CD14-positive monocyte (primary cell): ENCODE measurements around the gene ZNF57. TPM values are rescaled to one million over a fixed set of nuclear protein-coding genes. Genes with fewer than 3 reads are reported as not detected.
"Not testable (repeated sequence)": the region's sequence is repeated elsewhere in the genome, so short reads cannot be mapped to it uniquely, and the experiment has no call there.

Experiments
- DNase-seq, 3 donors: peaks; one replicate each; pipeline ENCODE4 v3.0.0-alpha.2; 2011 to 2022
- H2AFZ ChIP-seq: 2 replicates; pipeline ENCODE4 v1.6.0; 2012; ENCODE audit warnings: mild to moderate bottlenecking, low read depth, low read length, inconsistent platforms; ENCODE audit not compliant: insufficient read depth, poor library complexity, severe bottlenecking
- H3K27ac ChIP-seq, 2 donors: 1 replicate in 1 of 2; 2 replicates in 1 of 2; pipeline ENCODE4 v1.5.1; 2012 to 2013; ENCODE audit warnings: low read length in 2 of 2, control low read depth in 1 of 2, inconsistent platforms in 1 of 2, low read depth in 1 of 2, mild to moderate bottlenecking in 1 of 2
- H3K27me3 ChIP-seq, 2 donors: one replicate each; pipeline versions ENCODE4 v1.6.0 to v1.6.1; 2011 to 2013; ENCODE audit warnings: low read length in 2 of 2; ENCODE audit not compliant: control insufficient read depth in 2 of 2, insufficient read depth in 2 of 2
- H3K36me3 ChIP-seq, 2 donors: replicated peaks in 1 of 2; 1 replicate in 1 of 2; 2 replicates in 1 of 2; pipeline versions ENCODE4 v1.5.1 to v1.6.1; 2012 to 2013; ENCODE audit warnings: low read length in 2 of 2, control low read depth in 1 of 2, inconsistent platforms in 1 of 2, mild to moderate bottlenecking in 1 of 2; ENCODE audit not compliant: insufficient read depth in 2 of 2, control insufficient read depth in 1 of 2
- H3K4me1 ChIP-seq, 2 donors: 1 replicate in 1 of 2; 2 replicates in 1 of 2; pipeline versions ENCODE4 v1.5.1 to v1.6.1; 2012 to 2013; ENCODE audit warnings: low read length in 2 of 2, control low read depth in 1 of 2, inconsistent platforms in 1 of 2, mild to moderate bottlenecking in 1 of 2, moderate library complexity in 1 of 2; ENCODE audit not compliant: insufficient read depth in 2 of 2, control insufficient read depth in 1 of 2
- H3K4me2 ChIP-seq: replicated peaks from 2 replicates; pipeline ENCODE3; 2012; ENCODE audit warnings: low read length, moderate library complexity, mild to moderate bottlenecking; ENCODE audit not compliant: poor library complexity, severe bottlenecking; ENCODE audit errors: extremely low read depth
- H3K4me3 ChIP-seq, 3 experiments: fragments of 200-600 bp in 1 of 3; sonication (generic) in 1 of 3; replicated peaks in 1 of 3; 1 replicate in 2 of 3; 2 replicates in 1 of 3; pipeline ENCODE4 v1.5.1; 2011 to 2013; ENCODE audit warnings: low read length in 3 of 3, mild to moderate bottlenecking in 3 of 3, control low read depth in 2 of 3, low read depth in 2 of 3, inconsistent platforms in 1 of 3, moderate library complexity in 1 of 3
- H3K79me2 ChIP-seq: 2 replicates; pipeline ENCODE4 v1.6.0; 2012; ENCODE audit warnings: mild to moderate bottlenecking, control low read depth, inconsistent platforms, low read length, moderate library complexity; ENCODE audit not compliant: insufficient read depth
- H3K9ac ChIP-seq: 2 replicates; pipeline ENCODE4 v1.6.0; 2017; ENCODE audit warnings: low read length, mild to moderate bottlenecking; ENCODE audit not compliant: insufficient read depth, poor library complexity, severe bottlenecking
- H3K9me3 ChIP-seq, 2 donors: replicated peaks in 1 of 2; 1 replicate in 1 of 2; 2 replicates in 1 of 2; pipeline versions ENCODE4 v1.5.1 to v1.6.1; 2012 to 2013; ENCODE audit warnings: low read length in 2 of 2, control low read depth in 1 of 2; ENCODE audit not compliant: control insufficient read depth in 1 of 2, insufficient read depth in 1 of 2
- H4K20me1 ChIP-seq: 2 replicates; pipeline ENCODE4 v1.6.0; 2012; ENCODE audit warnings: mild to moderate bottlenecking, low read length, control low read depth, moderate library complexity; ENCODE audit not compliant: insufficient read depth
- H3K27ac Mint-ChIP-seq, 7 donors: one replicate each; pipeline ENCODE4 v1.8.0; 2020; ENCODE audit warnings: mild to moderate bottlenecking in 7 of 7, mixed read lengths in 7 of 7, moderate library complexity in 6 of 7, inconsistent platforms in 2 of 7
- H3K27me3 Mint-ChIP-seq, 3 donors: one replicate each; pipeline ENCODE4 v1.8.0; 2021 to 2022; ENCODE audit warnings: low read depth in 3 of 3, mild to moderate bottlenecking in 3 of 3, mixed read lengths in 3 of 3, moderate library complexity in 3 of 3, inconsistent platforms in 1 of 3
- H3K36me3 Mint-ChIP-seq, 2 donors: one replicate each; pipeline ENCODE4 v1.8.0; 2020; ENCODE audit warnings: mixed read lengths in 2 of 2, inconsistent platforms in 1 of 2, mild to moderate bottlenecking in 1 of 2
- H3K4me1 Mint-ChIP-seq: one replicate; pipeline ENCODE4 v1.8.0; 2020; ENCODE audit warnings: mild to moderate bottlenecking, mixed read lengths
- H3K4me3 Mint-ChIP-seq, 2 donors: one replicate each; pipeline ENCODE4 v1.8.0; 2020; ENCODE audit warnings: mild to moderate bottlenecking in 2 of 2, mixed read lengths in 2 of 2, moderate library complexity in 1 of 2
- H3K9me3 Mint-ChIP-seq, 7 donors: one replicate each; pipeline ENCODE4 v1.8.0; 2020 to 2022; ENCODE audit warnings: mixed read lengths in 7 of 7, mild to moderate bottlenecking in 6 of 7, moderate library complexity in 6 of 7, inconsistent platforms in 2 of 7
- CTCF ChIP-seq: fragments of 200-600 bp; IDR thresholded peaks from one replicate; pipeline ENCODE4 v1.8.0; 2022; ENCODE audit warnings: antibody characterized with exemption, mild to moderate bottlenecking
- WGBS: methylation state at CpG from one replicate; pipeline ENCODE4 v1.1.5; 2013; ENCODE audit warnings: missing lambda C conversion rate; ENCODE audit not compliant: insufficient coverage; 5-methylcytosine and 5-hydroxymethylcytosine counted together
- intact Hi-C, 2 donors: fragments of 100-400 bp; cut with micrococcal nuclease; formaldehyde crosslinking; loops; one replicate each; pipeline versions ENCODE4 v1.15.0 to v1.15.1; 2023
- polyA plus RNA-seq, 3 donors: library from polyadenylated mRNA; depleted of rRNA in 1 of 3; unstranded in 2 of 3; stranded (reverse) in 1 of 3; fragments of 300-500 nt in 2 of 3; fragments of >200 nt in 1 of 3; fragmentation: Illumina TruSeq in 2 of 3; gene quantifications; 1 replicate in 2 of 3; 2 replicates in 1 of 3; pipeline ENCODE4 v1.2.3, GENCODE V29; 2012 to 2021

Gene ZNF57
- polyA plus RNA-seq, 3 donors = 1.4 to 2.1 (median 1.9) TPM

DNA sequence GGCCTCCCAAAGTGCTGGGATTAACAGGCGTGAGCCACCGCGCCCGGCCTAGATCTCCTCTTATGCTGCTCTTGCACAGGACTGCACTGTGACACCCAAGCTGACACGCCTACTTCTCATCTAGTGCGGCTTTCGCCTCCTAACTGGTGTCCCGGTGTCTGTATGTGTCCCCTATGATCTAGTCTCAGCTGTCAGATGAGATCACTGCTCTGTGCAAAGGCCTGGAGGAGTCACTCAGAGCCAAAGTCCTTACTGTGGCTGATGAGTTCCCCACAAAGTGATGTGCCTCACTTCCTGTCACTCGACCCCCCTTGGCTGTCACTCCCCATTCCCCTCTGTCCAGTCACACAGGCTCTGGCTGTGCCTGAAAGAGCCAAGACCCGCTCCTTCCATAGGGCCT, 31.1 kb upstream of the ZNF57 start:
- Histone ChIP-seq H2AFZ (no peak overlapping the region), H3K4me1 (no peaks in the 10 kb centered on the region), H3K79me2 (no peaks in the 10 kb centered on the region), H3K27me3 (no peaks in the 10 kb centered on the region), H4K20me1 (no peaks in the 10 kb centered on the region), H3K9me3 (peaks cover 0 to 8% of the 10 kb centered on the region in 2 donors), H3K4me3 (no peak overlapping the region), H3K27ac (no peak overlapping the region), H3K4me2 (no peak overlapping the region), H3K36me3 (no peaks in the 10 kb centered on the region), H3K9ac (no peak overlapping the region)
- peaks cover 4% of the 10 kb centered on the region for H3K4me1 Mint-ChIP-seq
- DNase-seq = no peak
- no peak for TF ChIP-seq CTCF
- intact Hi-C loops = loop anchor here (5.0 to 10.0 kb wide), 3 partner anchors 52 to 225 kb away; partner anchors contain the start of gene ZNF554 (in 1 of the 2)
- H3K36me3 Mint-ChIP-seq = no peaks in the 10 kb centered on the region
- peak overlapping the region in 1 of 7 donors; percentile 51 for H3K27ac Mint-ChIP-seq
- 81% methylated on average over 10 of the region's 10 CpGs for WGBS
- peaks cover 13 to 48% (median 26%) of the 10 kb centered on the region in 7 donors for H3K9me3 Mint-ChIP-seq
- no peak overlapping the region for H3K4me3 Mint-ChIP-seq
- H3K27me3 Mint-ChIP-seq = peaks cover 0 to 3% (median 2%) of the 10 kb centered on the region in 3 donors

- not testable (repeated sequence) for H3K36me3 Mint-ChIP-seq, H3K27me3 Mint-ChIP-seq, H3K27me3 ChIP-seq, H4K20me1 ChIP-seq, H3K9ac ChIP-seq, H3K27ac Mint-ChIP-seq, H2AFZ ChIP-seq, H3K4me3 Mint-ChIP-seq, H3K27ac ChIP-seq, H3K4me1 Mint-ChIP-seq, H3K4me3 ChIP-seq, H3K4me2 ChIP-seq, H3K79me2 ChIP-seq, H3K36me3 ChIP-seq, H3K4me1 ChIP-seq
- WGBS = no CpG with 5 or more reads among the region's 11 CpGs
- intact Hi-C loops = loop anchor here (2.0 to 10.0 kb wide), 3 partner anchors 55 to 227 kb away; partner anchors contain the start of gene ZNF554 (in 1 of the 2)
- TF ChIP-seq CTCF = peak; percentile 45
- peaks cover 15 to 60% (median 40%) of the 10 kb centered on the region in 7 donors for H3K9me3 Mint-ChIP-seq
- H3K9me3 ChIP-seq = peaks cover 12 to 23% of the 10 kb centered on the region in 2 donors
- DNase-seq = peak in 1 of 3 donors; percentile 5
Observed at GRCh38 chr19:2872175-2872574, 28.6 kb upstream of the ZNF57 start.
